Measurements from ENCODE around the gene TTC31. TPM values are rescaled to one million over a fixed set of nuclear protein-coding genes. Genes with fewer than 3 reads are reported as not detected.

TTC31 gene
- total and polyA plus RNA-seq, 2 donors (not counting 1 experiment from before 2014, with no cell fraction given): 68.5 to 72.3 TPM

- Histone ChIP-seq H3K27me3 (replicated peaks in 1 of 4; ENCODE audit: control extremely low read depth in 1 of 4, control insufficient read depth in 3 of 4, insufficient read depth in 4 of 4, low read length in 3 of 4) (peaks cover 2 to 93% (median 69%) of the 10 kb centered on the region in 4 experiments), H3K4me3 (ENCODE audit: control extremely low read depth in 1 of 5, extremely low read depth in 1 of 5, insufficient read depth in 1 of 5, low read depth in 2 of 5, low read length in 4 of 5) (peak overlapping the region; percentile 15 to 68 (median 50)), H3K4me1 (ENCODE audit: control insufficient read depth in 2 of 2, insufficient read depth in 2 of 2, low read length in 2 of 2) (peaks cover 36 to 50% of the 10 kb centered on the region in 2 donors), H3K36me3 (replicated peaks in 1 of 2; ENCODE audit: control extremely low read depth in 1 of 2, control insufficient read depth in 1 of 2, extremely low read depth in 1 of 2, insufficient read depth in 2 of 2, low read length in 1 of 2) (no peaks in the 10 kb centered on the region), H3K9me3 (ENCODE audit: control extremely low read depth in 1 of 3, control insufficient read depth in 2 of 3, insufficient read depth in 1 of 3, low read length in 2 of 3) (peaks cover 0 to 31% (median 1%) of the 10 kb centered on the region in 3 donors), H3K27ac (ENCODE audit: low read length in 2 of 2) (no peak overlapping the region), H2AFZ (ENCODE audit: insufficient read depth, low read depth, low read length, poor library complexity, severe bottlenecking) (peak overlapping the region; percentile 71), H3K4me2 (replicated peaks; ENCODE audit: low read depth, low read length, poor library complexity, severe bottlenecking) (peak overlapping the region; percentile 96), H3K79me2 (ENCODE audit: control insufficient read depth, insufficient read depth, low read length) (no peaks in the 10 kb centered on the region), H3K9ac (ENCODE audit: low read length) (peak overlapping the region; percentile 67), H4K20me1 (ENCODE audit: control insufficient read depth, insufficient read depth, low read length, poor library complexity, severe bottlenecking) (peaks cover 6% of the 10 kb centered on the region)
- no peak overlapping the region for H3K27ac Mint-ChIP-seq
- H3K27me3 Mint-ChIP-seq: peaks cover 69% of the 10 kb centered on the region
- H3K4me3 Mint-ChIP-seq: peak overlapping the region; percentile 86
- peaks cover 28% of the 10 kb centered on the region for H3K4me1 Mint-ChIP-seq
- WGBS (ENCODE audit: insufficient coverage): 7% methylated on average over 72 of the region's 72 CpGs
- DNase-seq: peak; percentile 81
- ATAC-seq (ENCODE audit: low read depth): peak; percentile 84
- TF ChIP-seq, protein P1, sequence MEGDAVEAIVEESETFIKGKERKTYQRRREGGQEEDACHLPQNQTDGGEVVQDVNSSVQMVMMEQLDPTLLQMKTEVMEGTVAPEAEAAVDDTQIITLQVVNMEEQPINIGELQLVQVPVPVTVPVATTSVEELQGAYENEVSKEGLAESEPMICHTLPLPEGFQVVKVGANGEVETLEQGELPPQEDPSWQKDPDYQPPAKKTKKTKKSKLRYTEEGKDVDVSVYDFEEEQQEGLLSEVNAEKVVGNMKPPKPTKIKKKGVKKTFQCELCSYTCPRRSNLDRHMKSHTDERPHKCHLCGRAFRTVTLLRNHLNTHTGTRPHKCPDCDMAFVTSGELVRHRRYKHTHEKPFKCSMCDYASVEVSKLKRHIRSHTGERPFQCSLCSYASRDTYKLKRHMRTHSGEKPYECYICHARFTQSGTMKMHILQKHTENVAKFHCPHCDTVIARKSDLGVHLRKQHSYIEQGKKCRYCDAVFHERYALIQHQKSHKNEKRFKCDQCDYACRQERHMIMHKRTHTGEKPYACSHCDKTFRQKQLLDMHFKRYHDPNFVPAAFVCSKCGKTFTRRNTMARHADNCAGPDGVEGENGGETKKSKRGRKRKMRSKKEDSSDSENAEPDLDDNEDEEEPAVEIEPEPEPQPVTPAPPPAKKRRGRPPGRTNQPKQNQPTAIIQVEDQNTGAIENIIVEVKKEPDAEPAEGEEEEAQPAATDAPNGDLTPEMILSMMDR (IDR thresholded peaks at IDR 0.05): no peak
- TF ChIP-seq EZH2 (IDR thresholded peaks at IDR 0.05; ENCODE audit: borderline replicate concordance, insufficient read depth, low read depth, low read length, poor library complexity, severe bottlenecking): no peak
- POLR2A ChIA-PET: interaction anchor here (0.9 to 2.5 kb wide), 5 partner anchors 8 to 20 kb away, joined by 3 to 9 read pairs (median 4); partner anchors contain the start of genes LBX2 and PCGF1
- CTCF ChIA-PET: interaction anchor here (0.6 to 1.4 kb wide), 5 partner anchors 9 to 73 kb away, joined by 3 to 5 read pairs (median 4); partner anchors contain the start of genes AUP1, CCDC142, HTRA2 and PCGF1
- intact Hi-C loops (cut with micrococcal nuclease): loop anchor here (1.0 kb wide), 1 partner anchor 9 kb away; the partner anchor contains the start of gene PCGF1
- H3K9me3 Mint-ChIP-seq (ENCODE audit: insufficient read depth): no peaks in the 10 kb centered on the region
These were observed 33.2 kb downstream of the TTC31 start for GRCh38 chr2:74515981-74516633.
